ACC112 (cell line): ENCODE data around the gene ADAMTS4.

Source experiments
- H2AFZ ChIP-seq: fragments of 200-600 bp; sonication (generic); one replicate; pipeline ENCODE4 v1.6.0; 2017; ENCODE audit warnings: antibody characterized with exemption, low read length; ENCODE audit not compliant: unreplicated experiment
- H3K27ac ChIP-seq: fragments of 200-600 bp; sonication (generic); 2 replicates; pipeline ENCODE4 v1.5.1; 2014; ENCODE audit warnings: low read depth, mild to moderate bottlenecking, antibody characterized with exemption, low read length, moderate library complexity
- H3K27me3 ChIP-seq: fragments of 200-600 bp; sonication (generic); 2 replicates; pipeline ENCODE4 v1.6.1; 2014; ENCODE audit warnings: mild to moderate bottlenecking, antibody characterized with exemption, low read length, moderate library complexity, mixed read lengths; ENCODE audit not compliant: insufficient read depth
- H3K36me3 ChIP-seq: fragments of 200-600 bp; sonication (generic); 2 replicates; pipeline ENCODE4 v1.6.1; 2016; ENCODE audit warnings: mild to moderate bottlenecking, antibody characterized with exemption, low read length, moderate library complexity, mixed read lengths; ENCODE audit not compliant: insufficient read depth
- H3K4me1 ChIP-seq: fragments of 200-600 bp; sonication (generic); one replicate; pipeline ENCODE4 v1.6.1; 2016; ENCODE audit warnings: low read length, mixed read lengths; ENCODE audit not compliant: insufficient read depth, unreplicated experiment, control insufficient read depth
- H3K4me3 ChIP-seq: fragments of 200-600 bp; sonication (generic); 2 replicates; pipeline ENCODE4 v1.5.1; 2014; ENCODE audit warnings: mild to moderate bottlenecking, low read depth, low read length
- H3K79me2 ChIP-seq: fragments of 200-600 bp; sonication (generic); one replicate; pipeline ENCODE4 v1.6.0; 2016; ENCODE audit warnings: low read length; ENCODE audit not compliant: control insufficient read depth, unreplicated experiment, insufficient read depth

The ADAMTS4 gene

DNA sequence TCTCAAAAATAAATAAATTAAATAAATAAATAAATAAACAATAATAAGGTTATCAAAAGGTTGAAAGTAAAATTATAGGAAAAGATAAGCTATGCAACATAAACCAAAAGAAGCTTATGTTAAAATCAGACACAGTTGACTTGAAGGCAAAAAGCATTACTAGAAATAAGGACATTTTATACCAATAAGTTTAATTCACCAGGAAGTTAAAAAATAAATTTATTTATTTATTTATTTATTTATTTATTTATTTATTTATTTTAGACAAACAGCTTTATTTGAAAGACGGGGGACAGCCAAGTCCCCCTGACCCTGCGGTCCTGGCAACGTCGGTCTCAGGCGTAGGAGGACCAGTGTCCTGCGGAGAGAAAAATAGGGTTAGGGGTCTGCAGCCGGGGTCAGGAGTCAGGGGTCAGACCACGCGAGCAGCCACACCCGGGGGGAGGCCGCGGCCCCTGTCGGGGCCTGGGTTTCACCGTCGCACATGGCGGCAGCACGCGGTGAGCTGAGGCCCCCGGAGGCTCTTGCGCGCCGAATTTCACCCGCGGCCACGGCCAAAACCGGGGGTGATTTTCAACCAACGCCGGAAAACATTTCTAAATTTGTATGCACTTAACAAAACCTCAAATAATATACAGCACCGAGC is 58.0 kb downstream of the ADAMTS4 start:
- no peaks in the 10 kb centered on the region for H3K4me1 ChIP-seq
- no peaks in the 10 kb centered on the region for H3K36me3 ChIP-seq
- no peak overlapping the region for H3K27ac ChIP-seq

DNA sequence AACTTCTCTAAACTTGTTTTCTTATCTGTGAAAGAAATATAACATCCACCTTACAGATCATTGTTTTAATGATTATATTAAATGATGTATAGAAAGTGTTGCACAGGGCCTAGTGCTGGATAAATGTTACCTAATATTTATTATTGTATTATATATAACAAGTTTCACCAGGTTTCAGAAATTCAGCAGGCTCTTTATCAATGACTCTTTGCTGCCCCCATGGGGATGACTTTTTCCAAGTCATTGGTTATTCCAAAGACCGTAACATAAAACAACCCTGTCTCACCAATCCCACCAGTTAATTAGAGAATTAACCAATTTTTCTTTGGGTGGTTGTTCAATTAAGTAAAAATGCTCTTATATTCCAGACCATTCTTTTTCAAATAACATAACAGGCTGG is 59.1 kb downstream of the ADAMTS4 start:
- H3K4me1 ChIP-seq, result no peaks in the 10 kb centered on the region
- H3K4me3 ChIP-seq, result no peak overlapping the region
- no peak overlapping the region for H3K27ac ChIP-seq
- no peak overlapping the region for H2AFZ ChIP-seq
- H3K27me3 ChIP-seq, result no peaks in the 10 kb centered on the region
- no peaks in the 10 kb centered on the region for H3K36me3 ChIP-seq
- peaks cover 5% of the 10 kb centered on the region for H3K79me2 ChIP-seq

More for the DNA sequence above, 58.0 kb downstream of the ADAMTS4 start:
- H2AFZ ChIP-seq, result no peak overlapping the region
- H3K79me2 ChIP-seq, result no peaks in the 10 kb centered on the region
- no peaks in the 10 kb centered on the region for H3K27me3 ChIP-seq
- no peak overlapping the region for H3K4me3 ChIP-seq

DNA sequence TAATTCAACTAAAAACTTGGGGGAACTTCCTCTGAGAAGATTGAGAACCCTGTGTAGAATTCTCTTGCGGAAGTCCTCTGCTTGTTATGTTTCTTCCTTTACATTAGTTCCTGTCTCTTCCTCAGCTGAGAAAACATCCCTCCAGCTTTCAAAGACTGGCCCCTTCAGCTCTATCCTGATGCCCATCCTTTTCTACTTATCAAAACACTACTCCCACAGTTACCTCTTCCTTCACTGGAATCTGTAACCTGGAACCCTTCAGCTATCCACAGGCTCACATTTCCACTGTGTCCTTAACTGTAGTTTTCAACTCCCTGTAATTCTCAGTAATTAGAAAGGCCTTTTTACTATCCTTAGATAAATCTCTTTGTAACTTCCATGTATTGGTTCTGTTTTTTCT is 60.4 kb downstream of the ADAMTS4 start:
- H3K27me3 ChIP-seq, result no peaks in the 10 kb centered on the region
- H3K36me3 ChIP-seq, result no peaks in the 10 kb centered on the region
- no peak overlapping the region for H3K4me3 ChIP-seq
- no peak overlapping the region for H3K27ac ChIP-seq
- H2AFZ ChIP-seq, result no peak overlapping the region
- no peaks in the 10 kb centered on the region for H3K4me1 ChIP-seq
- H3K79me2 ChIP-seq, result peaks cover 16% of the 10 kb centered on the region

DNA sequence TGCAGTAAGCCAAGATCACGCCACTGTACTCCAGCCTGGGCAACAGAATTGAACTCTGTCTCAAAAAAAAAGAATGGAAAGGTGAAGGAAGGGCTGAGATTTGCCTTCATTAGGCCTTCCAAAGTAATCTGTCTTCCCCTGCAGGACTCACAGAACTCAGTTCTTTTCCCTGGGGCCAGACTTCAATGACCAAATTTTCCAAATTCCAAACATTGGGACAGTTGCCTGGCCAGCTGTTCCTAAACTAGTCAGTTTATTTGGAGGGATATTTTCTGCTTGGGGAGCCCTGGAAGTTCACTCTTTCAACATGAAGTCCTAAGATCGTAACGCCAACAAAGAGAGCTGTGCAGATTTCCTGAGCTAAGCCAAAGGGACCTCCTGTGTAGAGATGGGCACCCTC is 61.0 kb downstream of the ADAMTS4 start:
- no peaks in the 10 kb centered on the region for H3K4me1 ChIP-seq
- H3K27me3 ChIP-seq, result no peaks in the 10 kb centered on the region
- no peak overlapping the region for H3K4me3 ChIP-seq
- H3K36me3 ChIP-seq, result no peaks in the 10 kb centered on the region
- no peak overlapping the region for H2AFZ ChIP-seq
- peaks cover 19% of the 10 kb centered on the region for H3K79me2 ChIP-seq
- H3K27ac ChIP-seq, result no peak overlapping the region
